KOPT-K1 (cell line): ENCODE results near the gene TMPRSS12.
"Not testable (repeated sequence)": the region's sequence is repeated elsewhere in the genome, so short reads cannot be mapped to it uniquely, and the experiment has no call there.

Experiments used
- H3K27ac ChIP-seq: fragments of 200-600 bp; sonication (generic); 2 replicates; pipeline ENCODE4 v1.5.1; 2016; ENCODE audit warnings: antibody characterized with exemption, mild to moderate bottlenecking, low read depth, low read length; ENCODE audit not compliant: poor library complexity, severe bottlenecking
- H3K36me3 ChIP-seq: fragments of 200-600 bp; sonication (generic); 2 replicates; pipeline ENCODE4 v1.5.1; 2017; ENCODE audit warnings: antibody characterized with exemption, mild to moderate bottlenecking, low read length, moderate library complexity; ENCODE audit not compliant: insufficient read depth
- H3K9me3 ChIP-seq: fragments of 200-600 bp; sonication (generic); 2 replicates; pipeline ENCODE4 v1.5.1; 2017; ENCODE audit warnings: antibody characterized with exemption, low read length, mild to moderate bottlenecking; ENCODE audit not compliant: insufficient read depth, poor library complexity, severe bottlenecking

Gene TMPRSS12

DNA sequence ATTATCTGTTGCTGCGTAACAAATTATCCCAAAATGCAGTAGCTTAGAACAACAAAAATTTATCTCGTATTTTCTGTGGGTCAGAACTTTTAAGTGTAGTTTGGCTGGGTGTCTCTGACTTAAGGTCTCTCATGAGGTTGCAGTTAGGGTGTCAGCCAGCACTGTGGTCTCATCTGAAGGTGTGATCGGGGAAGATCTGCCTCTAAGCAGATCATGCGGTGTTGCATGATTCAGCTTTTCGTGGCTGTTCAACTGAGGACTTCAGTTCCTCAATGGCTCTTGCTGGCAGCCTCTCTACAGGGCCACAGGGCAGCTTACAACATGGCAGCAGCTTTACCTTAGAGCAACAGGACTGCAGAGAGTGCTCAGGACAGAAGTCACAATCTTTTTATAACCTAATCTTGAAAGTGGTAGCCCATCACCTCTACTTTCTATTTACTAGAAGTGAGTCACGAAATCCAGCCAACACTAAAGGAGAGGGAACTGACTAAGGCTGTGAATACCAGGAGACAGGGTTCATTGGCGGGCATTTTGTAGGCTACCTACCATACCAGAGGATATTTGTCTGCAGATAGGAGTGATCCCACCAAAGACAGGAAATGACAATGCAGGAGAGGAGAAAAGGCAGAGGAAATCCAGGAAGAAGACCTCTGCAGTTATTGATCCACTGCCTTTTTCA lies 1.8 kb upstream of the TMPRSS12 start:
- no peaks in the 10 kb centered on the region for H3K36me3 ChIP-seq
- H3K9me3 ChIP-seq, result peaks cover 12% of the 10 kb centered on the region
- no peak overlapping the region for H3K27ac ChIP-seq

DNA sequence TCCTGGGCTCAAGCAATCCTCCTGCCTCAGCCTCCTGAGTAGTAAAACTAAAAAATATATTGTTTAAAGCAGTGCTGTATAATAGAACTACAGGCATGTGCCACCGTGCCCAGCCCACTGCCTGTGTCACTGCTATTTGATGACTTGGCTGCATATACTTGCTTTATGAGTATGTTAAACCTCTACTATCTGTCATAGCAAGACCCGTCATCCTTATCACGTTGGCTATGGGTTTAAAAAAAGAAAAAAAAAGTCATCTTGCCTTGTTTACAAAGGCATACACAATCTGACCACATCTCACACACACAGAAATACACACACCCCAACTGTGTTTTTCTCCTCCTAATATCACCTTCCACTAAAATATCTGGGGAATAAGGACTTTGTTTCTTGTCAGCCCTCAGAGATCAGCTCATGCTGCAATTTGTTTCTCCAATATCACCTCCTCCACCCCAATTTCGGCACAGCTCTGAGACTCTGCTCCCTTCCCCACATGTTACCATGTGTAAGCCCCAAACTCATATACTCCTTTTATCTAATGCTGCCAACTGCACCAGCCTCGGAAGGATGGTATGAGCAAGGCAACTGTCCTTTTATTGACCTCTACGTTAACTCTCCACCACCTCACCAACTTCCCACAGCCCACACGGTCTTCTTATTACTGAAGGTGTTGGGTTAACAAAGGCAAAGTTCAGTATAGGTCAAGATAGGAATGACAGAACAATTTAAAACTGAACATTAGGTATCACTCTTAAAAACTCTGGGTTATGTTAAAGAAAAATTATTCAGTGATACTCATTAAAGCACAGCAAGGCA lies 802 bp upstream of the TMPRSS12 start:
- Histone ChIP-seq H3K27ac (no peak overlapping the region), H3K9me3 (peaks cover 12% of the 10 kb centered on the region), H3K36me3 (no peaks in the 10 kb centered on the region)

DNA sequence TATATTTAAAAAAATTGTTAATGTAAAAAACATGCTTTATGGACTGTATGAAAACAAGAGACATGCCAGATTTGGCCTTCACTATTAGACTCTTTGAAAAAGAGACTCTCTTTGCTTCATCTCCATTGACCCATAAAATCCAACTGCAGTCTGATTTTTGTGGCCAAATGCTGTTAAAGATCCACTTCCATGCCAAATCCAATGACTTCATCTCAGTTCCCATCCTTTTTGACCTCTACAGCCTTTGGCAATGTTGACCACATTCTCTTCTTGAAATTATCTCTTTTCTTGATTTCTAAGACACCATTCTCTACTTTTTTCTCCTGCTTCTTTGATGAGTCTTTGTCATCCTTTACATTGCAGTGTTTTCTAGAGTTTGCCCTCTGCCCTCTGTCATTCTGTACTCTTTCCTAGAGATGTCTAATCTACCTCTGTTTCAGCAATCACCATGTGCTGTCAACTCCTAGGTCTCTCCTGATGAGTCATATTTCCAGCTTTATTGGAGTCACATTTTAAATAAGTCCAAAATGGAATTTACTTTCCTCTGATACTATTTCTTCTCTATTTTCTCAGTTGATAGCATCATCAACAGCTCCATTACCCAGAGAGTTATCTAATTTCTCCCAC lies 2.4 kb downstream of the TMPRSS12 start:
- no peaks in the 10 kb centered on the region for H3K36me3 ChIP-seq
- no peak overlapping the region for H3K27ac ChIP-seq
- H3K9me3 ChIP-seq, result peaks cover 12% of the 10 kb centered on the region

DNA sequence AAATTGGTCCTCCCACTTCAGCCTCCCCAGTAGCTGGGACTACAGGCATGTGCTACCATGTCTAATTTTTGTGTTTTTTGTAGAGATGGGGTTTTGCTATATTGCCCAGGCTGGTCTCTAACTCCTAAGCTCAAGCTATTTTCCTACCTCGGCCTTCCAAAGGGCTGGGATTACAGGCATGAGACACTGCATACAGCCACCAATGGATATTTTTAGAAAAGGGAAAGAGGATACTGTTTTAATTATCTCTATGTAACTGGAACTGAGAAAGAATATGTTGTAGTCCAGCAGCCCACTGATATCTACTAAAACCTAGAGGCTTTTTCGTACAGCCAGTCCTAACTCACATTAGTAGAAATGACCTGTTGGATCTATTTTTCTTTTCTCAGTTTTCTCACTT lies 6.2 kb downstream of the TMPRSS12 start:
- Histone ChIP-seq H3K27ac (no peak overlapping the region), H3K36me3 (no peaks in the 10 kb centered on the region), H3K9me3 (no peaks in the 10 kb centered on the region)

DNA sequence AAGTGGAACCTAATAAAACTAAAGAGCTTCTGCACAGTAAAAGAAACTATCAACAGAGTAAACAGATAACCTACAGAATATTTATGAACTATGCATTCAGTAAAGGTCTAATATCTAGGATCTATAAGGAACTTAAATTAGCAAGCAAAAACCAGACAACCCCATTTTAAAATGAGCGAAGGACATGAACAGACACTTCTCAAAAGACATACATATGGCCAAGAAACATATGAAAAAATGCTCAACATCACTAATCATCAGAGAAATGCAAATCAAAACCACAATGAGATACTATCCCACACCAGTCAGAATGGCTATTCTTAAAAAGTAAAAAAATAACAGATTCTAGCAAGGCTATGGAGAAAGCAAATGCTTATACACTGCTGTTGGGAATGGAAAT lies 12.5 kb downstream of the TMPRSS12 start:
- not testable (repeated sequence) for H3K36me3 ChIP-seq, H3K27ac ChIP-seq
- peaks cover 12% of the 10 kb centered on the region for H3K9me3 ChIP-seq

DNA sequence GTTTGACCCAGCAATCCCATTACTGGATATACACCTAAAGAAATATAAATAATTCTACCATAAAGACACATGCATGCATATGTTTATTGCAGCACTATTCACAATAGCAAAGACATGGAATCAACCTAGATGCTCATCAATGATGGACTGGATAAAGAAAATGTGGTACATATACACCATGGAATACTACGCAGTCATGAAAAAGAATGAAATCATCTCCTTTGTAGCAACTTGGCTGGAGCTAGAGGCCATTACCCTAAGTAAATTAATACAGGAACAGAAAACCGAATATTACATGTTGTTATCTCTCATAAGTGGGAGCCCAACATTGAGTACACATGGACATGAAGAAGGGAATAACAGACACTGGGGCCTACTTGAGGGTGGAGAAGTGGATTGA lies 13.0 kb downstream of the TMPRSS12 start:
- not testable (repeated sequence) for H3K27ac ChIP-seq, H3K36me3 ChIP-seq
- H3K9me3 ChIP-seq, result peaks cover 12% of the 10 kb centered on the region

DNA sequence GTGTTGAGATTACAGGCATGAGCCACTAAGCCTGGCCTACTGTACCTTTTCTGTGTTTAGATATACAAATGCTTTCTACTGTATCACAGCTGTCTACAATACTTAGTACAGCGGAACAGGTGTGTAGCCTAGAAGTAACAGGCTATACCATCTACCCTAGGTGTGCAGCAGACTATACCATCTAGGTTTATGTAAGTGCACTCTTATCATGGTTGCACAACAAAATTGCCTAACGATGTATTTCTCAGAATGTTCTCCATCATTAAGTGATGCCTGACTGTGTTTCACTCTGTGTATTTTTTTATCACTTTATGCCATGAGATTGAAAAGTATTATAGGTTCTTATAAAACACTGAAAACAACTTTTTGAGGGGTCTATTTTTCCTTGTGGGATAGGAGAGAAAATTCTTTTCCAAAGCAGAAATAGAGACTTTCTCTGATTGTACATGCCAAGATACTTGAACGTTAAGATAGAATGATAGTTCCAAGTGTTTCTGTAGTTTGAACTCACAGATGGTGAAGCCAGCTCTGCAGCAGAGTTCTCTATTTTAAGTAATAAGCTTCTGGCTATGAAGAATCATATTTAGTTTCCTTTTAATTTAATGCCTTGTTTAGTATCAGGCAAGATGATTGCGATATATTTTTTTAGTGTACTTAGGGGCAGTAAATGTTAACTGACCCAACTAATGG lies 17.0 kb downstream of the TMPRSS12 start:
- H3K36me3 ChIP-seq, result no peaks in the 10 kb centered on the region
- H3K9me3 ChIP-seq, result peaks cover 12% of the 10 kb centered on the region
- no peak overlapping the region for H3K27ac ChIP-seq

DNA sequence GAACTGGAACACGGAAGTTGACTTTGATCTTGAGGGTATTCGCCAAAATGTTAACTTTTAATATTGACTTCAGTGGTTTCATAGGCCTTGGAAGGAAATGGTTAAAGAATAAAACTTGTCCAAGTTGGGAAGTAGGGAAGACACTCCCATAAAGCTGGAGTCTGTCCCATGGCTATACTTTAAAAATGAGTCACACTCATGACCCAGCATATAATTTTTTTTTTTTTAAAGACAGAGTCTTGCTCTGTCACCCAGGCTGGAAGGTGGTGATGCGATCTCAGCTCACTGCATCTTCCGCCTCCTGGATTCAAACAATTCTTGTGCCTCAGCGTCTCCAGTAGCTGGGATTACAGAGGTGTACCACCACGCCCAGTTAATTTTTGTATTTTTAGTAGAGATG lies 19.6 kb downstream of the TMPRSS12 start:
- H3K9me3 ChIP-seq, result peaks cover 25% of the 10 kb centered on the region
- H3K27ac ChIP-seq, result no peak overlapping the region
- no peaks in the 10 kb centered on the region for H3K36me3 ChIP-seq

DNA sequence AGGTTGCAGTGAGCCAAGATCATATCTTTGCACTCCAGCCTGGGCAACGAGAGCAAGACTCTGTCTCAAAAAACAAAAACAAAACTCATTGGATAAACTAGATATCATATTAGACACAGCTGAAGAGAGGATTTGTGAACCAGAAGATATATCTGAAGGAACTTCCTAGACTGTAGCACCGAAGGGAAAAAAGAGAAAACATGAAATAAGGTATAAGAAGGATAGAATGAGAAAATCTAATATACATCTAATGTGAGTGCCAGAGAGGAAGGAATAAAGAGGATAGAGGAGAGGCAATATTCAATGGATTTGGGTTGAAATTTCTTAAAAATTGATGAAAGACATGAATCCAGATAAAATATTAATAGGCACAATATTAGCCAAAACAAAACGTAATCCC lies 22.5 kb downstream of the TMPRSS12 start:
- Histone ChIP-seq H3K36me3 (no peaks in the 10 kb centered on the region), H3K27ac (no peak overlapping the region), H3K9me3 (peaks cover 32% of the 10 kb centered on the region)

DNA sequence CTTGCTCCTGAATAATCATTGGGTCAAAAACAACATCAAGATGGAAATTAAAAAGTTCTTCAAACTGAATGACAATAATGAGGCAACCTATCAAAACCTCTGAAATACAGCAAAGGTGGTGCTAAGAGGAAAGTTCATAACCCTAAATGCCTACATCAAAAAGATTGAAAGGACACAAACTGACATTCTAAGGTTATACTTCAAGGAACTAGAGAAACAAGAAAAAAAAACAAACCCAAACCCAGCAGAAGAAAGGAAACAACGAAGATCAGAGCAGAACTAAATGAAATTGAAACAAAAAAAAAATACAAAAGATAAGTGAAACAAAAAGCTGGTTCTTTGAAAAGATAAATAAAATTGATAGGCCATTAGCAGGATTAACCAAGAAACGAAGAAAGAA lies 26.2 kb downstream of the TMPRSS12 start:
- not testable (repeated sequence) for H3K27ac ChIP-seq, H3K36me3 ChIP-seq
- H3K9me3 ChIP-seq, result peaks cover 32% of the 10 kb centered on the region

DNA sequence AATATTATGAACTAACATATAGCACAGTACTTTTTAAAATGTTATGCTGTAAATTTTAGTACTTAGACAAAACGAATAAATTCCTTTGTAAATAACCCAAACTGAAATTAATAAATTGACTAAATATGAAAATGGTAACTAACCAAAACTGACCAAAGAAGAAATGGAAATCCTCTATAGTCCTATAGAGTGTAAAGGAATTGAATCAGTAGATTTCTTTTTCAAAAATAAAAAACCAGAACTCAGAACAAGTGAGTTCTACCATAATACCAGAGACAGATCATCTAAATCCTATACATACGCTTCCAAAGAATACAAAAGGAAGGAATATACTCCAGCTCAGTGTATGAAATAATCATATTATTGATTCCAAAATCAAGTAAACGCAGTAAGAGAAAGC lies 39.8 kb downstream of the TMPRSS12 start:
- no peaks in the 10 kb centered on the region for H3K9me3 ChIP-seq
- H3K27ac ChIP-seq, result no peak overlapping the region
- no peaks in the 10 kb centered on the region for H3K36me3 ChIP-seq

DNA sequence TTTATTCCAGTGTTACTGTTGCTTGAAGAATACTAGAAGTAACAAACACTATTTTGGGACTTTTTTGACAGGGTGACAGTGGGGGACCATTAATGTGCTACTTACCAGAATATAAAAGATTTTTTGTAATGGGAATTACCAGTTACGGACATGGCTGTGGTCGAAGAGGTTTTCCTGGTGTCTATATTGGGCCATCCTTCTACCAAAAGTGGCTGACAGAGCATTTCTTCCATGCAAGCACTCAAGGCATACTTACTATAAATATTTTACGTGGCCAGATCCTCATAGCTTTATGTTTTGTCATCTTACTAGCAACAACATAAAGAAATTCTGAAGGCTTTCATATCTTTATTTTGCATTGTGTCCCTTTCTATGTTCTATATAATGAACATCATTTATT lies 44.5 kb downstream of the TMPRSS12 start:
- H3K27ac ChIP-seq, result no peak overlapping the region
- H3K9me3 ChIP-seq, result no peaks in the 10 kb centered on the region
- no peaks in the 10 kb centered on the region for H3K36me3 ChIP-seq

DNA sequence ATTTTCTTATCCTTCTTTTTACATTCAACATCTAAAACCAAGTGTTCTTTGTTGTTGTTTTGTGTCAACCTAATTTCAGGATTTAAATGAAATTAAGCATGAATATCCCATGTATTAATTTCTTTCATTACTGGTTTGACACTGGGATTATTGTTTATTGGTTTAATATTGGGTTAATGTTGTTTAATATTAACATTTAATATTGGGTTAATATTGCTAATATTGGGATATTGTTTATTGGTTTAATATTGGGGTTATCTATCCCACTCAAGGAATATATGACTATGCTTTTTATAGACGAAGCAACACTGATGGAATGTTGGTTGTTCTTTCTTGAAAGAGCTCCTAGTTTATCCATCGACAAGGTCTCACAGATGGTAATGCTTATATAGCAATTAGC lies 45.9 kb downstream of the TMPRSS12 start:
- no peaks in the 10 kb centered on the region for H3K9me3 ChIP-seq
- no peaks in the 10 kb centered on the region for H3K36me3 ChIP-seq
- no peak overlapping the region for H3K27ac ChIP-seq

DNA sequence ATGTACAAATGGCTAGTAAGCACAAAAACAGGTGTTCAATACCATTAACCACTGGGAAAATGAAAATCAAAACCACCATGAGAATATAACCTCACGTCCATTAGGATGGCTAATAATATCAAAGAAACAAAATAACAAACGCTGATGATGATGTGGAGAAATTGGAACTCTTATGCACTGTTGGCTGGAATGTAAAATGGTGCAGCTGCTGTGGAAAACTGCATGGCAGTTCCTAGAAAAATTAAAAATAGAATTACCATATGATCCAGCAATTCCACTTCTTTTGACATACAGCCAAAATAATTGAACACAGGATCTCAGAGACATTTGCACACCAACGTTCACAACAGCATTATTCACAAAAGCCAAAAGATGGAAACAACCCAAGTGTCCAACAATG lies 51.5 kb downstream of the TMPRSS12 start:
- no peak overlapping the region for H3K27ac ChIP-seq
- H3K36me3 ChIP-seq, result no peaks in the 10 kb centered on the region
- no peaks in the 10 kb centered on the region for H3K9me3 ChIP-seq

DNA sequence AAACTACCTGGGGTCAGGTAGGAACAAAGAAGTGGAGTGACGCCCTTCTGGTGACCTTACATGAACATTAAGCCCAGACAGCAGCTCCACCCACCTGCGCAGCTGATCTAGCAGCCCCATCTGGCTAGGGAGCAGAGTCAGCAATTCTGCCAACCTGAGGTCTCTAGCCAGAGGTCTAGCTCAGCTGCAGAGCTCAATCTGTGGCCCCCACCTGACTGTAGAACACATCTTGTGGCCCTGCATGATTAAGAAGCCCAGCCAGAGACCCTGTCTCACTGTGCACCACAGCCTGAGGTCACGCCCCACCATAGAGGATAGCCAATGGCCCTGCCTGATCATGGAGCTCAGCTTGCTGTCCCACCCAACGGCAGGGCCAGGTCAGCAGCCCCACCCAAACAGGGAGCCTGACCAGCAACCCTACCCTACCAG lies 59.0 kb downstream of the TMPRSS12 start:
- H3K9me3 ChIP-seq, result no peaks in the 10 kb centered on the region
- H3K36me3 ChIP-seq, result no peaks in the 10 kb centered on the region
- H3K27ac ChIP-seq, result no peak overlapping the region
